Hepatic stellate cell (primary cell): ENCODE measurements around the gene MAP1LC3A.
A peak's percentile ranks its signal among the peaks of the same experiment; 100 is the strongest.

Source experiments
- DNase-seq: peaks from one replicate; pipeline ENCODE4 v3.0.0; 2011; ENCODE audit warnings: low spot score

The MAP1LC3A gene

DNA sequence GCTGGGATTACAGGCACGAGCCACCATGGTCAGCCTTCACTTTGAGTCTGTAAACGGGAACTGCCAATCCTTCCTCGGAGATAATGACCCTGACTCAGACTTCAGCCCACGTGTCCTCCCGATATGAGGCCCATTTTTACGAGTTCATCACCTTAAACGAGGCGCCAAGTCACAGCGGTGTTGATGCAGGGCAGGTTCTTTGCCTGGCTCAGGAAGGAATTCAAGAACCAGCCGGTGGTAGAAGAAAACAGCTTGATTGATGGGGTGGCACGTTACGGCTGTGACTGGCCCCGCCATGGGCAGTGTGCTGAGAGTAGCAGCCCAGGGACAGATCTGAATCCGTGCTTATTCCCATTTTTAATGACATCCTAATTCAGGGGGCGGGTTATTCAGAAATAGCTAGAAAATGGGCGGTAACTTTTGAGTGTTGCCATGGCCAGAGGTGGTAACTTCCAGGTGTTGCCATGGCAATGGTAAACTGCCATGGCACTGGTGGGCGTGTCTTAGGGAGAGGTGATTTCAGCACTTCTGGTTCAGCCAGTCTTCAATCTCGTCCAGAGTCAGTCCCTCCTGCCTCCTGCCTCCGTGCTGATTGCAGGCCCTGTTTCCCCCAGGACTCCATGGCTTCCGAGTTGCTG is 9.1 kb upstream of the MAP1LC3A start:
- DNase-seq = no peak

DNA sequence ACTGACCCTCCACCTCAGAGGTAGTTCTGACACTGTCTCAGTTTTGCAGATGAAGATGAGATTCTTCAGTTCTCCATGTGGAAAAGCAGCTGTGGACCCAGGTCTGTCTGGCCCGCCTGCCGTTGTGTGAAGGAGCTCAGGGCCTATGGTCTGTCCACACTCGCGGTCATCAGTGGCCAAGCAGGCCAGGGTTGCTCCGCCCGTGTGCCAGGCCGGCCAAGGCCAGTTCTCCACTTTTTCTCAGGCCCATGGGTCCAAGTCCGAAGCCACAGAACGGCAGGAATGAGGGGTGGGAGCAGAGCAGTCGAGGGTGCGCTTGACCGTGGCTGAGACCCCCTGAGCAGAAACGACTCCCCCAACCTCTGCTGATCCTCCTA is 8.6 kb upstream of the MAP1LC3A start:
- DNase-seq = no peak

DNA sequence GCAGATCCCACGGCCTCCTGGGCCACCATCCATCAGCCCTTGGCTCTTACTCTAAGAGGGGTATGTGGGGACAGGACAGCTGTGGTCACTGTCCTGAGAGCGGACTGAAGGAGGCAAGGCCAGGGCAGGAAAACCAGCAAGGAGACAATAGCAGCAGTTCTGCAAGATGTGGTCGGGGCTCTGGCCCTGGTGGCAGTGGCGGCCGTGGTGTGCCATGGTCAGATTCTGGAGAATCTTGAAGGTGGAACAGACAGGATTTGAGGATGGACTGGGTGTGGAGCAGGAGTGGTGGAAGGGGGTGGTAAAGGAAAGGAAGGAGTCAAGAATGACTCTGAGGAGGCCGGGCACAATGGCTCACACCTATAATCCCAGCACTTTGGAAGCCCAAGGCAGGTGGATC is 5.9 kb upstream of the MAP1LC3A start:
- DNase-seq = no peak

DNA sequence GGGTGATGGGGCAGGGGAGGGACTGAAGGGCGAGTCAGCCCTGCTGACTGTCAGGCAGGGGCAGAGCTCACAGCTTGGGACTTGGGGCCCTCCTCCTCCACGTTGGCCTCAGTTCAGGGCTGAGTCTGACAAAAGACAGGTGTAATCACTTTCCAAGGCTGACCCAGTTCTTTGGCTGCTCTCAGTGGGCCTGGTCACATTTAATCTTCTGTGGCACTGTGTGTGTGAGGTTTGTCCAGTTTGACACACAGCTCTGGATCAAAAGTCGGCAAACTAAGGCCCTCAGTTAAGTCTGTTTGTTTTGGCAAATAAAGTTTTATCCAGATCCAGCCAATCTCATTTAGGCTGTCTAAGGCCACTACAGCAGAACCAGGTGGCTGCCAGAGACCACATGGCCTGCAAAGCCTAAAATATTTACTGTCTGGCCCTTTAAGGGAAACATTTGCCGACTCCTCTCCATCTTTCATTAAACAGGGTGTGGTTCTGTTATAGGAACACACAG is 5.1 kb upstream of the MAP1LC3A start:
- DNase-seq = no peak

DNA sequence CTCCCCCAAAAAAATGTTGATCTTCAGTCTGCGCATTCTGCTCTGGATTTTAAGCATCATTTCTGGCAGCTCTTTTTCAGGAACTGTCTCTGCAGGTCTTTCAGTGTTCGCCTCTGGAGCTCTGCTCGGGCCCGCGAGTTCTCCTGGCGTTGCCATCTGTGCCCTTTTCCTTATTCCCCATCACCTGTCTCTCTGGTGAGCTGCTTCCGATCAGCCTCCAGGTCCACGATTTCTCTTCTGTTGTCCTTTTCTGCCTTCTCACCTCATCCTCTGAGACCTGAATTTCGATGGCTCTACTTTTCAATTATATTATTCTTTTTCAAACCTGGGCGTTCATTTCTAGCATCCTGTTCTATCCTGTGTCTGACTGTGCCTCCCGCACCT is 590 bp upstream of the MAP1LC3A start:
- no peak for DNase-seq

DNA sequence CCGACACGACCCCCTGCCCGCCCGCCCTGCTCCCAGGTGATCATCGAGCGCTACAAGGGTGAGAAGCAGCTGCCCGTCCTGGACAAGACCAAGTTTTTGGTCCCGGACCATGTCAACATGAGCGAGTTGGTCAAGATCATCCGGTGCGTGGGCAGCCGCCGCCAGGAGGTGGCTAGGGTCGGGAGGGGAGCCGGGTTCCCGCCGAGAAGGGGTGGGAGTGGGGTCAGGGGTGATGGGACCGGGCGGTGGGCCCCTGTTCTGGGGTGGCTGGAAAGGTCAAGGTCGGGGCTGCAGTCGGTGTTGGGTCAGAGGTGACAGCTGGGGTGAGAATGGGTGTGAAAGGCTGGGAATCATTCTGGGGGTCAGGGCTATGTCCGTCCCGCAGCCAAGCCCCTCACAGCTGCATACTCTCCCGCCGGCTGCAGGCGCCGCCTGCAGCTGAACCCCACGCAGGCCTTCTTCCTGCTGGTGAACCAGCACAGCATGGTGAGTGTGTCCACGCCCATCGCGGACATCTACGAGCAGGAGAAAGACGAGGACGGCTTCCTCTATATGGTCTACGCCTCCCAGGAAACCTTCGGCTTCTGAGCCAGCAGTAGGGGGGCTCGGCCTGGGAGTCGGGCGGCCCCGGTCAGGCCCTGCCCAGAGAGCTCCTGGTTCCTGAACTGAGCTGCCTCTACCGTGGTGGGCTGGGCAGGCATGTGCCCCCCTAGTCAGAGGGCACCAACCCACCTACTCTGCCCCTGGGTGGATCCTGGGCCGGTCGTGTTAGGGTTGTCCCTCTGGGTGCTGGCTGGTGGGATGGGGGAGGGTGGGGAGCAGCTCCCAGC is 1.0 kb downstream of the MAP1LC3A start:
- DNase-seq = no peak

DNA sequence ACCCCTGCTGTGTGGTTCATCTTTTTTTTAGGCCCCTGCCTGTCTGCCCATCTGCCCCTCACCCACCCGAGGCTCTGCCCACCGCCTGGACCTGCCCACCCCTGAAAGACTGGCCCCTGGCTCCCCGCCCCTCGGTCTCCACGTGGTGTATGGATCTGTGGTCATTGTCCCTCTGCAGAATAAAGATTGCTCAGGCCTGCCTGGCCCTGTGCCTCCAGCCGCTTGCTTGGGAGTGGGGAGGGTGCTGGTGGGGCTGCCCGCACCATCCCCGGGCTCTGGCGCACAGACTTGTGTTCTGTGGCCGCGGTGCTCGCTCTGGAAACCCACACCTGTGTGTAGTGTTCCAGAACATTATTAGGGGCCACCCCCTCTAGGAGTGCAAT is 1.6 kb downstream of the MAP1LC3A start:
- no peak for DNase-seq

DNA sequence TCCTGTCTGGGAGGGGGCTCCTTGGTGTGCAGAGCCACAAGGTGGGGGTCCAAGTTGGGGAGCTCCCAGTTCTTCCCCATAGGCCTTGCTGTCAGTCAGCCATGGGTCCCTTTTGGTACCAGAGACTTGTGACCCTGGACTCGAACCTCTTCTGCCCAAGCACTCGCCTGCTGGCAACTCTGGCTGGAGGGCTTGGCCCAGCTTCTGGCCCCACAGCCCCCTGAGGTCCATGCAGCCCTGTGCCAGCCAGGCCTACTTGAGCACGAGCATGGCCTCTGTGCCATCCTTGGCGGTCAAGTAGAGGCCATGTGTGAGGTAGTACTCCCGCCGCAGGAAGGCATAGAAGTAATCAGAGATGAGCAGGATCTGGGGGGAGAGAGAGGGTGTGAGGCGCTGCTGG is 2.1 kb downstream of the MAP1LC3A start:
- no peak for DNase-seq

DNA sequence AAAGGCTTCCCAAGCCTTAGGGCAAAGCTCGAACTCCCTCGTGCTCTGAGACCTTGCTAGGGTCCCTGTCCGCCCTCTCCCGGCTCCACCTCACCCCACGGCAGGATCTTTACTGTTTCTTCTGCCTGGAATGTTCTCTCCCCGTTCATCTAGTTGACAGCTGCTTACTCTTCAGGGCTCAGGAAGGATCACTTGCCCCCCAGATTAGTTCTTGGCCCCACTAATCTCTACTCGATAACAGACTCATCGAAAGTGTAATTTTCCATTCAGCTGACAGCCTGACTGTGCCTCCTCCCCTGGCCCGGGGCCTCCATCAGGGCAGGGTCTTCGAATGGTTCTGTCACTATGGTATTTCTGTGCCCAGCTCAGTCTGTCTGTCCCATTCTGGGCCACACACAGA is 3.1 kb downstream of the MAP1LC3A start:
- no peak for DNase-seq

DNA sequence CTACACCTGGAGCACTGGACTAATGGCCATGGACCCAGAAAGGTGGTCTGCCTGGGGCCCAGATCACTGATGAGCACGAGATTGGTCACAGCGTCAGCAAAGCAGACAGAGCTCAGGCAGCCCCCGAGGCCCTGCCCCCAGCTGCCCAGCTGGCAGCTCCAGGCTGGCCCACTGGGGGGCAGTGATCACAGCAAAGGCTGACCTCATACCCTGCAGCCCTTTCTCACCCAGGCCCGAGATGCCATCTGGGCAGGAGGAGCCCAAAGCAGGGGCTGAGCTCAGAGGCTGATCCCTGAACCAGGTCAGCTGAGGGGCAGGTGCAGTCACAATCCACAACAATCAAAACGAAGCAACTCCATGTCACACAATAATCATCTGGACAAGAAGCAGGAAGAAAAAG is 4.1 kb downstream of the MAP1LC3A start:
- DNase-seq = peak; percentile 45

DNA sequence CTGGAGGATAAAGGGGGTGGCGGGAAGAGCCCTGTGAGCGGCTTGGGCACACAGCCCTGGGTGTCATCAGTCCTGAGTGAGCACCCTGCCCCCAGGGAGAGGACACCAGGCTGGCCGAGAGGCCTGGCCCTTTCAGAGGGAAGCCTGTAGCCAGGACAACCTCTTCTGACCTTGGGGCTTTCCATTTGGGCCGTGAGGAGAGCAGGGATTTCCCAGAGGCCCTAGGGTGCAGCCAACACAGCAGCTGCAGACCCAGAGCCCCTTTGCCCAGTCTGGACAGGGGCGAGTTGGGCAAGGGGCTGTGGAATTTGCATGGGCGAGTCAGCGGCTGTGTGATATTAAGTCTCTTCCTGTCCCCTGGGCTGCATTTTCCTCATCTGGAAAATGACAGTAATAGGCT is 6.3 kb downstream of the MAP1LC3A start:
- DNase-seq = no peak

DNA sequence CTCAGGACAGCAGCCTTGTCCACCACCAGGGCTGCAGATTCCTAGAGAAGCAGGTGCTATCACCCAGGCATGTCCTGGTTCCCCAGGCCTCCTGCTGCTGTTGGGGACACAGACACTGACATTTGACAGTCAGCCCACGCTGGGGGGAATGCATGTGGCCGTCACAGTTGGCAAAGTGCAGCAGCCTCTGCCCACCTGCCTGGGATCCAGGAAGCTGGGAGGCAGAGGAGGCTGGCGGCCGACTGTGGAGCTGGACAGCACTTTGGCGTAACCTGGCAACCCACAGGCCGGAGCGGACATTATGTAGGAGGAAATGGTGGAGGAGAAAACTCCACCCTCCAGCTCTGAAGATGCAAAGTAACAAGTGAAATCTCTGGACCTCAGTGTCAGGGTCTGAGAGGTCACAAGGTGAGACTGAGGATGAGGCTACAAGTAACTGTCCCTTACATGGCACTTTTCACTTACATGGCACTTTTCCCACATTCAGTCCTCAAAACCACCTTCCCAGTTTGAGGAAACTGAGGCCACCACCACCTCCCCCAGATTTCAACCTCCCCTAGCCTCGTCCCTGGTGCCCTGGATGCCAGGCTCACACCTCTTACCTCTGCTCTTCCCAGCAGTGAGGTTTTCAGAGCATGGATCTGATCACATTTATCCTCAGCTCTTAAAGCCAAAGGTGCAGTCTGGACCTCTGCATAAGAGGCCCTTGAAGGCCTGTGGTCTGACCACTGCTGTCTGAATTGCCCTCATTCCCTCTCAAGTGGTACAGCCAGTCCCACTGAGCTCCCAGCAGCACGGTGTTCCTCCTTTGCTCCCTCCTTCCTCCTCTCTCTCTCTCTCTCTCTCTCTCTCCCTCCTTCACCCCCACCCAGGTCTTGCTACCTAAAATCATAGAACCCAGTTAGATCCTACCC is 8.7 kb downstream of the MAP1LC3A start:
- DNase-seq = no peak

DNA sequence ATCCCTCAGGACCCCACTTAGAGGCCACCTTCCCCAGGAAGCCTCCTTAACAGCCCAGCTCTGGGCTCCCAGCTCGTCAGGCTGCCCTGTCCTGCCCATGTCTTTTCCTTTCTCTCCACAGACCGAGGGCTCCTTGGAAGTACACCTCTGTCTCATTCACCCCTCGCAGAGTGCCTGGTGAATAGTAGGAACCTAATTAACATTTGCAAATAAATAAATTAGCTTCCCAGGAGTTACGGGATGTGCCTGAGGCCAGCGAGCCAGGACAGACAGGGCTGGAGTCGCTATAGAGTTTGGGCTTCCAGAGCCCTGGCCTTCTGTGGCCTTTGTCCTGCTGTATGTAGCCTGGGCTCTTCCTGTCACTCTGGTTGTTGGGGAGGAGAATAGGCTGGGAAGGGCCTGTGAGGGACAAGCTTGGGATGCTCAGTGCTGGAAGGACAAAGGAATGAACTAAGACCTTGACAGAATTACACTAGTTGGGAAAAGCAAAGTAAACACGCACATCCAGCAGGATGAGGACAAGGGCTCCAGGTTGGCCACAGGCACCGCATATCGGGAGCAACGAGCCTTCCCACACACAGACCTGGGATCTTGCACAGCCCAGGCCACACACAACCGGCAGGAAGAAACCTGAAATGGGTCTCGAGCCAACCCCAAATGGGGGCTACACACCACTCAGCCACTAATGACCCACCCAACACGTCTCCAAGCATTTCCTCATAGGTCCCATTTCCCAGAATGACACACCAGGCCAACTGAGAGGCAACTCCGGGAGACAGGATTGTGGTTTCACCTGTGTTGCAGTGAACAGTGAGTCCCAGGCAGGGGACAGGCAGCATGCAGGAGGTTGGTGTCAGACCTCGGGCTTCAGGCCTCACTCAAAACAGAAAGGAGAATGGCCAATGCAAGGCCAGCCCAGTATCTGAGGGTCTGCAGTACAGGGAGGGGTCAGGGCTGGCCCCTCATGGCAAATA is 9.7 kb downstream of the MAP1LC3A start:
- DNase-seq = no peak

DNA sequence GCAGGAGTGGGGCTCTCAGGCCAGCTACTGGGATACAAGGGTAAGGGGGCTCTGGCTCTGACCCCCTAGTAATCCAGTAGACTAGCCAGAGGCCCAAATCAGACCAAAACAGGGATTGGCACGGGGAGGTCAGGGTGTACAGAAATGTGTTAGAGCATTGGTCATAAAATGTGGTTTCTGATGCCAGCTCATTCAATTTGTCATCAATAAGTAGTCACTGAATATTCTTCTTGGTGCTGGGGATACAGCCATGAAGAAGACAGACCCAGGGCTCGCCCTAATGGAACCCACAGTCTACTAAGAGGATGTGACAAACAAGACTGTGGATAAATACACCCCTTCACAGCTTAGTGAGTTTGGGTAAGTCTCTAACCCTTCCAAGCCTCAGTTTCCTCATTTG is 11.1 kb downstream of the MAP1LC3A start:
- no peak for DNase-seq

DNA sequence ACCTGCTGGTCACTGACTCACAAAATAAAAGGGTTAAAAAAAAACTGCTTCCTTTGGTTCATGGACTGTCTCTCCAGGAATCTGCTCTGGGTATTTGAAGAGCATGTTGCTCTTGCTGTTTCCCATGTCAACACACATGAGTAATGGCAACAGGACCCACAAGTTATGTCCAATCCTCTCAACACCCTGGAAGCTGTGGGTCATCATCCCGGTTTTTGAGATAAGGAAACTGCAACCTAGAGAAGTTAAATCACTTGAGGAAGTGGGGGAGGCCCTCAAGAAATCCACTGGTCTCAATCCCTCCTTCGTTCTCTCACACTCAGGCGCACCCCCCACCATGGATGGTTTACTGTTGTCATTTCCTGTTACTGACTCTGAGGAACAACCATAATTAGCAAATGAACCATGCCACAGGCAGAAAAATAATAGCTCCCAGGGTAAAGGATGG is 12.4 kb downstream of the MAP1LC3A start:
- peak; percentile 47 for DNase-seq

DNA sequence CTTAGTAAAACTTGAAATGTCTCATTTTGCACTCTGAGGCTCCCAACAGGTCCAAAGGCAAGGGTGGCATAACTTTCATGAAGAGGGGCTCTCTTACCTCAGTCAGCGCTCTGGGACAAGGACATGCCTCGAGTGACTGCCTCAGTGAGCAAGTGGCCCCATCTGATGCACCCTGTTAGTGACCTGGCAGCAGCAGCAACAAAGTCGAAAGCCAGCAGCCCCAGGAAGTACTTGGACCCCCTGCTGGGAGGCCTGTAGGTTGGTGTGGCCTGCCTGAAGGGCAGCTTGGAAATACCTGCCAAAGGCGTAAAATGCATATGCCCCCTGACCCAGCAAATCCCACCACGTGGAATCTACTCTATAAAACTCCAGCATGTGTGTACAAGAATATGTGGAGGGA is 13.2 kb downstream of the MAP1LC3A start:
- no peak for DNase-seq

DNA sequence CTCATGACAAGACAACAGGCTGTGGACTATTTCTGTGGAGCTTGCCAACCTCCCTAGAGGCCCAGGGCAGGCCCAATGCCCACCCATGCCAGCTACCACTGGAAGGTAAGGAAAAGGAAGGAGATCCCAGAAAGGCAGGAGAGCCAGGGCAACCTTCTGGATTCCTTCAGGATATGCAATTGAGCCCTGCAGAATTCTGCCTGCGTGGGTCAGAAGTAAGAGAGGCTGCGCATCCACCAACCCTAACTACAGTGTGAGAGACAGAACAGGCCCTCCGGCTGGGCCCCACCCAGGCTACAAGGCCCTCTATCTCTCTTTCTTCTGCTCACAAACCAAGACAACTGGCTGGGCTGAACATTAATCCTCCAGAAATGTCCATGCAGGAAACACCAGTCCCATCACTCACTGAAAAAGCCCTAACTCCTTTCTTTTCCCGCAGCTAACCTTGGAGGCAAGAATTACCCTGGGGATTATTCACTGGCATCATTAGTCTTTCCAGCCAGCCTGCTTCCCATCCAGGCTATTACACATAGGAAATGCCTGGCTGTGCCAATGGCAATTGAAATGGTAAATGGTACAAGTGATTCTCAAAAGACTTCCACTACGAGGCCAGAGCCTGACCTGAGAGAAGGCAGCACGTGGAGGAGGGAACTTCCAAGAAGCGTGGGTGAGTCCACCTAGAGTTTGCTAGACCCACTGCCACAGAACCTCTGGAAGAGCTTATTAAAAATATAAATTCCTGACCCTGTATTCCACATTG is 15.2 kb downstream of the MAP1LC3A start:
- DNase-seq = no peak

DNA sequence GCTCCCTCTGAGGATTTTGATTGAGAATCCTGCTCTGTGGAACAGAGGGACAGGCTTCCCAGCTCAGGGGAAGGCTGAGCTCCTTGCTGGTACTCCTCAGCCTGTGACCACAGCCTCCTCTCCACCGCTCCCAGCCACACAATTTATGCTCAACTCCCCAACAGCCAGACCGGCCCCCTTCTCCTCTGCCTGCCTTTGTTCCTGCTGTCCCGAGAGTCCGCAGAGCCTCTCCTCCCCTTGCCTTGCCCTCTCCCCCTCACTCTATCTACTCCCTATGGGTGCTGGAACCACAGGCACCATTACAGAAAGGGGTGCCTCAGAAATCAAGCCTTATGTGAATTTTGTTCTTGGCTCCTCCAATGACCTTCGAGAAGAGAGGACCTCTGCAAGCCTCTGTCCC is 15.9 kb downstream of the MAP1LC3A start:
- no peak for DNase-seq

DNA sequence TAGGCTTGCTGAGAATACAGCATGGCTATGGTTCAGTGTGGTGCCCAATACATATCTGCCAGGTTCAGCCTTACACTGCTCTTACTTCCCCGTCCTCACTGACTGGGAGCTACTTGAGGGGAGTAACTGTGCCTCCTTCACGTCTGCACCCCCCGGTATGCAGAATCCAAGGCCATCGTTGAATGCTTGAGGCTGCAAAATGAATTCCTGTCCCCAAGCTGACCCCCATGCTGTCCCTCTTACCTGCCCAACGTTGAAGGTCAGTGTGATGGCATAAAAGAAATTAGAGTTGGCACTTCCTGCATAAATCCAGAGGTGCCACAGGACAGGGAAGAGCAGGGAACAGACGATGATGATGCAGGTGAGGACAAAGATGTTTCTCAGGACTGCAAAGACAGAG is 16.3 kb downstream of the MAP1LC3A start:
- DNase-seq = no peak

DNA sequence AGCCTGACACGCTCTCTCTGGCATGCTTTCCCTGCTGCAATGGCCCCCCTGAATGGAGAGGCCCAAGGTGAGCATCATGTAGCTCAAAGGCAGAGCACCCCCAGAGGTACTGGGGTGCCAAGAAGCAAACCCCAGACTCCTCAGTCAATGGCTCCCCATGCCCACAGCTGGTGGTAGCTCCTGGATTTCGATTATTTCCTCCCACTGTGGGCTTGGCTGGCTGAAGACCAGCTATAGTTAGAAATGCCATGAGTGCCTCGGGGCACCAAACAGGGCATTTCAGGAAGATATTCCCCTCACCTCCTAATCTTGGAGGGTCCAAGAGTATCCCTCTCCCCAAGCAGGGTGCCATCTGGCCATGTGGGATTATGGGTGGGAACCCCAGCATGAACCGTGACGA is 16.8 kb downstream of the MAP1LC3A start:
- DNase-seq = no peak

DNA sequence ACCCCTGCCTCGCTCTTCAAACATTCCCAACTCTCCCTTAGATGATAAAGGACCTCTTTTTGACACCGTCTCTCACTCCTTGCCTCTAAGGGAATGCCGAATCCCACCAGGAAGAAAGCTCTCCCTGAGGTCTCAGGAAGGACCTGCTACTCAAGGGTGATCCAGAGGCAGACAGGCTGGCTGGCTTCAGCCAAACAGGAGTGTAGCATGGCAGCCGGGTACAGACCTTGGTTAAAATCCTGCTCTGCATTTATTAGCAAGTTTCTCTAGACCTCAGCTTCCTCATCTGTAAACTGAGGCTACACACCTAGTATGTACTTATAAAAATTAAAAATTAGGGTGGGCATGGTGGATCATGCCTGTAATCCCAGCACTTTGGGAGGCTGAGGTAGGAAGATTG is 17.2 kb downstream of the MAP1LC3A start:
- no peak for DNase-seq
